Thyroid gland (tissue), 4 donors: ENCODE results near the gene ZDHHC17. TPM values are rescaled to one million over a fixed set of nuclear protein-coding genes. Genes with fewer than 3 reads are reported as not detected.

Experiments used
- DNase-seq, 2 donors: peaks; one replicate each; pipeline ENCODE4 v3.0.0-alpha.2; 2019
- H3K27ac ChIP-seq, 3 donors: fragments of 200-600 bp; sonication (generic); 1 replicate in 2 of 3; 2 replicates in 1 of 3; pipeline ENCODE4 v1.5.1; 2016 to 2019; ENCODE audit warnings: mild to moderate bottlenecking in 1 of 3, moderate library complexity in 1 of 3
- H3K27me3 ChIP-seq: fragments of 200-600 bp; sonication (generic); one replicate; pipeline ENCODE4 v1.5.1; 2019
- H3K36me3 ChIP-seq, 2 donors: fragments of 200-600 bp; sonication (generic); one replicate each; pipeline ENCODE4 v1.5.1; 2016 to 2019
- H3K4me1 ChIP-seq, 2 donors: fragments of 200-600 bp; sonication (generic); one replicate each; pipeline ENCODE4 v1.5.1; 2017 to 2019
- H3K4me3 ChIP-seq, 3 donors: fragments of 200-600 bp; sonication (generic); replicated peaks in 1 of 3; 1 replicate in 2 of 3; 2 replicates in 1 of 3; pipeline ENCODE4 v1.5.1; 2016; ENCODE audit warnings: mild to moderate bottlenecking in 1 of 3
- H3K9me3 ChIP-seq: fragments of 200-600 bp; sonication (generic); one replicate; pipeline ENCODE4 v1.5.1; 2017
- CTCF ChIP-seq, 6 experiments: fragments of 200-600 bp in 3 of 6; fragments of 450-650 bp in 3 of 6; sonication (generic) in 3 of 6; IDR thresholded peaks; one replicate each; pipeline ENCODE4 v1.5.1; 2016 to 2019; ENCODE audit warnings: antibody characterized with exemption in 6 of 6, mild to moderate bottlenecking in 2 of 6, inconsistent platforms in 1 of 6, moderate library complexity in 1 of 6
- POLR2A ChIP-seq, 2 donors: fragments of 450-650 bp; IDR thresholded peaks; one replicate each; pipeline ENCODE4 v1.6.1; 2017; ENCODE audit warnings: antibody characterized with exemption in 2 of 2, mild to moderate bottlenecking in 2 of 2, moderate library complexity in 1 of 2
- WGBS, 2 donors: methylation state at CpG; one replicate each; pipeline ENCODE4 v1.1.5; 2017; 5-methylcytosine and 5-hydroxymethylcytosine counted together
- intact Hi-C: fragments of 100-400 bp; cut with DNase I; formaldehyde crosslinking; loops from one replicate; pipeline ENCODE4 v1.15.1; 2023
- total RNA-seq, 4 donors: library from RNA; depleted of rRNA; stranded (reverse); fragments of >200 nt; gene quantifications; one replicate each; pipeline ENCODE4 v1.2.3, GENCODE V29; 2016

Gene ZDHHC17
- total RNA-seq, 4 donors from 2014 or later = 30.8 to 120 (median 53.4) TPM

GRCh38 chr12:76864791-76865400 is 101.0 kb downstream of the ZDHHC17 start:
- no peak for TF ChIP-seq POLR2A (IDR thresholded peaks at IDR 0.05)
- TF ChIP-seq CTCF (IDR thresholded peaks at IDR 0.05) = no peak
- H3K9me3 ChIP-seq = no peaks in the 10 kb centered on the region
- H3K4me1 ChIP-seq = peaks cover 7 to 10% of the 10 kb centered on the region in 2 donors
- H3K4me3 ChIP-seq = no peak overlapping the region
- H3K36me3 ChIP-seq = no peaks in the 10 kb centered on the region
- no peak for DNase-seq
- intact Hi-C loops = no loop called here
- H3K27me3 ChIP-seq = no peaks in the 10 kb centered on the region
- 79 to 80% methylated on average over 2 of the region's 2 CpGs for WGBS, 2 donors
- H3K27ac ChIP-seq = no peak overlapping the region

GRCh38 chr12:76866151-76866567 is 102.2 kb downstream of the ZDHHC17 start:
- no peak overlapping the region for H3K4me3 ChIP-seq
- H3K27ac ChIP-seq = peak overlapping the region in 1 of 3 donors; percentile 12
- TF ChIP-seq POLR2A (IDR thresholded peaks at IDR 0.05) (no peak), CTCF (IDR thresholded peaks at IDR 0.05) (no peak)
- 43 to 44% methylated on average over 8 of the region's 8 CpGs for WGBS, 2 donors
- H3K27me3 ChIP-seq = no peaks in the 10 kb centered on the region
- H3K36me3 ChIP-seq = no peaks in the 10 kb centered on the region
- no peaks in the 10 kb centered on the region for H3K9me3 ChIP-seq
- peaks cover 0 to 10% of the 10 kb centered on the region in 2 donors for H3K4me1 ChIP-seq
- DNase-seq = no peak
- intact Hi-C loops = no loop called here

GRCh38 chr12:76866726-76867125 is 102.8 kb downstream of the ZDHHC17 start:
- 38 to 47% methylated on average over 8 of the region's 8 CpGs for WGBS, 2 donors
- TF ChIP-seq POLR2A (IDR thresholded peaks at IDR 0.05) = no peak
- no peak for TF ChIP-seq CTCF (IDR thresholded peaks at IDR 0.05)
- peak; percentile 66 to 76 for DNase-seq
- H3K4me1 ChIP-seq = peaks cover 0 to 10% of the 10 kb centered on the region in 2 donors
- H3K27me3 ChIP-seq = no peaks in the 10 kb centered on the region
- no peaks in the 10 kb centered on the region for H3K9me3 ChIP-seq
- H3K27ac ChIP-seq = peak overlapping the region in 1 of 3 donors; percentile 12
- no peaks in the 10 kb centered on the region for H3K36me3 ChIP-seq
- intact Hi-C loops = no loop called here
- H3K4me3 ChIP-seq = no peak overlapping the region

- H3K4me1 ChIP-seq = peaks cover 0 to 12% of the 10 kb centered on the region in 2 donors
- TF ChIP-seq POLR2A (IDR thresholded peaks at IDR 0.05) (no peak), CTCF (IDR thresholded peaks at IDR 0.05) (no peak)
- no peaks in the 10 kb centered on the region for H3K27me3 ChIP-seq
- DNase-seq = no peak
- H3K9me3 ChIP-seq = no peaks in the 10 kb centered on the region
- H3K27ac ChIP-seq = no peak overlapping the region
- no peaks in the 10 kb centered on the region for H3K36me3 ChIP-seq
- WGBS, 2 donors = 93 to 98% methylated on average over 2 of the region's 2 CpGs
- intact Hi-C loops = no loop called here
- H3K4me3 ChIP-seq = no peak overlapping the region
These were observed 107.2 kb downstream of the ZDHHC17 start for GRCh38 chr12:76871082-76871481.

GRCh38 chr12:76871742-76872141 is 107.8 kb downstream of the ZDHHC17 start:
- H3K27ac ChIP-seq = no peak overlapping the region
- no peak overlapping the region for H3K4me3 ChIP-seq
- H3K4me1 ChIP-seq = peaks cover 0 to 7% of the 10 kb centered on the region in 2 donors
- no peak for DNase-seq
- H3K9me3 ChIP-seq = no peaks in the 10 kb centered on the region
- intact Hi-C loops = no loop called here
- H3K27me3 ChIP-seq = no peaks in the 10 kb centered on the region
- WGBS, 2 donors = 75 to 85% methylated on average over 3 of the region's 3 CpGs
- no peaks in the 10 kb centered on the region for H3K36me3 ChIP-seq
- TF ChIP-seq POLR2A (IDR thresholded peaks at IDR 0.05) (no peak), CTCF (IDR thresholded peaks at IDR 0.05) (no peak)
